Activated CD8-positive, alpha-beta memory T cell treated with anti-CD3 and anti-CD28 coated beads for 48 hours (primary cell): Measurements from ENCODE around the gene PRKAA1.
"Not testable (repeated sequence)": the region's sequence is repeated elsewhere in the genome, so short reads cannot be mapped to it uniquely, and the experiment has no call there.

ENCODE experiments used
- DNase-seq, 3 experiments: peaks; one replicate each; pipeline ENCODE4 v3.0.0-alpha.2; 2020; ENCODE audit warnings: low read depth in 2 of 3, low spot score in 2 of 3

The PRKAA1 gene

GRCh38 chr5:40826489-40827187 is 28.5 kb upstream of the PRKAA1 start:
- no peak for DNase-seq

GRCh38 chr5:40825461-40826043 is 27.4 kb upstream of the PRKAA1 start:
- DNase-seq, result not testable (repeated sequence)

GRCh38 chr5:40823459-40823858 is 25.3 kb upstream of the PRKAA1 start:
- DNase-seq, result no peak

GRCh38 chr5:40813698-40814281 is 15.6 kb upstream of the PRKAA1 start:
- DNase-seq, result no peak

GRCh38 chr5:40812125-40812524 is 14.0 kb upstream of the PRKAA1 start:
- no peak for DNase-seq

GRCh38 chr5:40801771-40802562 is 3.8 kb upstream of the PRKAA1 start:
- DNase-seq, result no peak

GRCh38 chr5:40799258-40799657 is 1.1 kb upstream of the PRKAA1 start:
- DNase-seq, result no peak

- DNase-seq, result no peak
Observed at GRCh38 chr5:40798801-40799210, 632 bp upstream of the PRKAA1 start.

- DNase-seq, result peak; percentile 54 to 63 (median 59)
Observed at GRCh38 chr5:40797273-40798011, 732 bp downstream of the PRKAA1 start.

- no peak for DNase-seq
Observed at GRCh38 chr5:40796487-40796889, 1.7 kb downstream of the PRKAA1 start.

GRCh38 chr5:40794877-40795276 is 3.3 kb downstream of the PRKAA1 start:
- not testable (repeated sequence) for DNase-seq

GRCh38 chr5:40794340-40794739 is 3.8 kb downstream of the PRKAA1 start:
- DNase-seq, result not testable (repeated sequence)

- DNase-seq, result not testable (repeated sequence)
Observed at GRCh38 chr5:40792691-40793090, 5.5 kb downstream of the PRKAA1 start.

GRCh38 chr5:40791715-40792139 is 6.4 kb downstream of the PRKAA1 start:
- DNase-seq, result no peak

GRCh38 chr5:40790947-40791593 is 7.1 kb downstream of the PRKAA1 start:
- DNase-seq, result no peak

GRCh38 chr5:40788941-40789340 is 9.2 kb downstream of the PRKAA1 start:
- DNase-seq, result not testable (repeated sequence)

- no peak for DNase-seq
Observed at GRCh38 chr5:40787986-40788385, 10.2 kb downstream of the PRKAA1 start.

- DNase-seq, result not testable (repeated sequence)
Observed at GRCh38 chr5:40786664-40787063, 11.5 kb downstream of the PRKAA1 start.

- DNase-seq, result no peak
Observed at GRCh38 chr5:40784916-40785315, 13.3 kb downstream of the PRKAA1 start.

GRCh38 chr5:40784027-40784653 is 14.0 kb downstream of the PRKAA1 start:
- no peak for DNase-seq
